Right atrium auricular region (tissue), 2 donors: ENCODE measurements around the gene NT5C1A. TPM values are rescaled to one million over a fixed set of nuclear protein-coding genes. Genes with fewer than 3 reads are reported as not detected.
A peak's percentile ranks its signal among the peaks of the same experiment; 100 is the strongest.

Experiments
- DNase-seq: peaks from one replicate; pipeline ENCODE4 v3.0.0-alpha.2; 2019; ENCODE audit warnings: low spot score
- H3K27ac ChIP-seq, 2 donors: fragments of 200-600 bp; sonication (generic); 1 replicate in 1 of 2; 2 replicates in 1 of 2; pipeline ENCODE4 v1.5.1; 2016 to 2019
- H3K27me3 ChIP-seq, 2 donors: fragments of 200-600 bp; sonication (generic); one replicate each; pipeline versions ENCODE4 v1.5.1 to v1.6.0; 2017 to 2019
- H3K36me3 ChIP-seq: fragments of 200-600 bp; sonication (generic); one replicate; pipeline ENCODE4 v1.5.1; 2016
- H3K4me1 ChIP-seq, 2 donors: fragments of 200-600 bp; sonication (generic); one replicate each; pipeline versions ENCODE4 v1.5.1 to v1.6.0; 2017 to 2019
- H3K4me3 ChIP-seq, 2 donors: fragments of 200-600 bp; sonication (generic); 1 replicate in 1 of 2; 2 replicates in 1 of 2; pipeline ENCODE4 v1.5.1; 2017 to 2019; ENCODE audit warnings: mild to moderate bottlenecking in 1 of 2, moderate library complexity in 1 of 2
- H3K9me3 ChIP-seq, 2 donors: fragments of 200-600 bp; sonication (generic); one replicate each; pipeline ENCODE4 v1.5.1; 2019
- total RNA-seq, 2 donors: library from RNA; depleted of rRNA; stranded (reverse); fragments of >200 nt; gene quantifications; one replicate each; pipeline ENCODE4 v1.1.0, GENCODE V29; 2016
- TF ChIP-seq, protein P1 (sequence below), 2 donors: fragments of 200-600 bp; sonication (generic); IDR thresholded peaks; one replicate each; pipeline ENCODE4 v1.5.1; 2019; ENCODE audit warnings: antibody characterized with exemption in 2 of 2

Gene NT5C1A
- total RNA-seq, 2 donors from 2014 or later = 4.6 to 24.6 TPM

DNA sequence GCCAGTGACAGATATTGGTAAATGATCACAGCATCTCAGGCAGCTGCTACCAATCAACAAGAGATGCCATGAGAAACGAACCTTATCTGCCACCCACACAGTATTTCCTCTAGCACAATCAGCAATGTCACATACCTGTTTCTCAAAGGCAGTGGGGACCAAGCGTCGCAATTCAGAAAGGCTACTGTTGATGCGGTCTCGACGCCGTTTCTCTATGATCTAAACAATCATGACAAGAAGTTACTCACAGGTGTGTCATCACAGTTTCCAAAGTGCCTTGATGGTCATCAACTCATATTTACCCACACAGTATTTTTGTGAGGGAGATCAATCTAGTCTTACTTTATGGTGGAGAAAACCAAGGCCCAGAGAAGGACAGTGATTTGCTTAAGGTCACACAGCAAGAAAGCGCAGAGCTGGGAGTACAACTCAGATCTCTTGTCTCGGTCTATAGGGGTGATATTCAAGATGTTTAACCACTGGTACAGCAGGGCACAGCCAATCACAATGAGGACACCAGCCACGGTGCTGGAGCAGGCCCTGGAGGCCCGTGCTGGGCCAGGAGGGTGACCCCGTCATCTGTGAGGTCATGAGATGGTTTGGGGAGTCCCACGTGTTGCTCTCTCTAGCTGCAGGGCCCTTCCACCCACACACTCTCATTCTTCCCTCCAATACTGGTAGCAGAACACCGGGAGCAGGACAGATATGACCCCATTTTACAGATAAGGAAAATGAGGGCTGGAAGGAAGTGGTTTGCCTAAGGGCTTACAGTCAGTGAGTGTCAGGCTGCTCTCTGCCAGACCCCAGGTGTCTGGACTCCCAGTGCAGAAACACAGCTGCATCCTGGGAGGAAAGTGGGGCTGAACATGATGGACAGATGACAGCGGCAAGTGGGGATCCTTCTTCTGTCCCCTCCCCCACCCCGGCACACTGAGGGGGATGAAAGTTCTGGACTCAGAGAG is 40.3 kb downstream of the NT5C1A start:
- Histone ChIP-seq H3K27me3 (no peaks in the 10 kb centered on the region), H3K36me3 (peaks cover 58% of the 10 kb centered on the region), H3K27ac (peak overlapping the region; percentile 70 to 84), H3K9me3 (no peaks in the 10 kb centered on the region), H3K4me3 (peak overlapping the region in 1 of 2 donors; percentile 72), H3K4me1 (peaks cover 0 to 44% of the 10 kb centered on the region in 2 donors)
- TF ChIP-seq, protein P1, sequence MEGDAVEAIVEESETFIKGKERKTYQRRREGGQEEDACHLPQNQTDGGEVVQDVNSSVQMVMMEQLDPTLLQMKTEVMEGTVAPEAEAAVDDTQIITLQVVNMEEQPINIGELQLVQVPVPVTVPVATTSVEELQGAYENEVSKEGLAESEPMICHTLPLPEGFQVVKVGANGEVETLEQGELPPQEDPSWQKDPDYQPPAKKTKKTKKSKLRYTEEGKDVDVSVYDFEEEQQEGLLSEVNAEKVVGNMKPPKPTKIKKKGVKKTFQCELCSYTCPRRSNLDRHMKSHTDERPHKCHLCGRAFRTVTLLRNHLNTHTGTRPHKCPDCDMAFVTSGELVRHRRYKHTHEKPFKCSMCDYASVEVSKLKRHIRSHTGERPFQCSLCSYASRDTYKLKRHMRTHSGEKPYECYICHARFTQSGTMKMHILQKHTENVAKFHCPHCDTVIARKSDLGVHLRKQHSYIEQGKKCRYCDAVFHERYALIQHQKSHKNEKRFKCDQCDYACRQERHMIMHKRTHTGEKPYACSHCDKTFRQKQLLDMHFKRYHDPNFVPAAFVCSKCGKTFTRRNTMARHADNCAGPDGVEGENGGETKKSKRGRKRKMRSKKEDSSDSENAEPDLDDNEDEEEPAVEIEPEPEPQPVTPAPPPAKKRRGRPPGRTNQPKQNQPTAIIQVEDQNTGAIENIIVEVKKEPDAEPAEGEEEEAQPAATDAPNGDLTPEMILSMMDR (IDR thresholded peaks at IDR 0.05) = no peak
- DNase-seq = no peak

GRCh38 chr1:39628807-39629350 is 43.0 kb downstream of the NT5C1A start:
- Histone ChIP-seq H3K9me3 (no peaks in the 10 kb centered on the region), H3K27ac (peak overlapping the region in 1 of 2 donors; percentile 80), H3K27me3 (no peaks in the 10 kb centered on the region), H3K4me1 (peaks cover 0 to 67% of the 10 kb centered on the region in 2 donors), H3K36me3 (peaks cover 61% of the 10 kb centered on the region), H3K4me3 (no peak overlapping the region)
- TF ChIP-seq, protein P1 (IDR thresholded peaks at IDR 0.05) = no peak
- DNase-seq = no peak

DNA sequence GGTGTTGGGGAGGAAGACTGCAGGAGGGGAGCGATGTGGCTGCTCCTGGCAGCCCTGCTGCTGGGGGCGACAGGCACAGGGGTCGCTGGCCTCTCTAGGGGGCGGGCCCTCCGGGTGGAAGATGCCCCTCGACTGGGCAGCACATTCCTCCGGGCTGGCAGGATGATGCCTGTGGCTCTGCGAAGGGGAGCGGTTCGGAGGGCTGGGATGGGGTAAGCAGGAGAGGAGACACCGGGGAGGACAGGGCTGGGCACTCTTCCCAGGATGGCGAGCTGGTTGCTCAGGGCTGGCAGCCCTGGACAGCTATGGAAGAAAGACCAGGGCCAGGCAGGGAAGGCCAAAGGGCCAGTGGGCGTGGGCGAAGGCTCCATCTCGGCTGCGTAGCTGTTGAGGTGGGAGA is 45.3 kb downstream of the NT5C1A start:
- Histone ChIP-seq H3K4me3 (no peak overlapping the region), H3K4me1 (peaks cover 0 to 59% of the 10 kb centered on the region in 2 donors), H3K9me3 (no peaks in the 10 kb centered on the region), H3K27ac (peak overlapping the region; percentile 76 to 80), H3K27me3 (no peaks in the 10 kb centered on the region), H3K36me3 (peaks cover 54% of the 10 kb centered on the region)
- DNase-seq = no peak
- TF ChIP-seq, protein P1 (IDR thresholded peaks at IDR 0.05) = no peak

DNA sequence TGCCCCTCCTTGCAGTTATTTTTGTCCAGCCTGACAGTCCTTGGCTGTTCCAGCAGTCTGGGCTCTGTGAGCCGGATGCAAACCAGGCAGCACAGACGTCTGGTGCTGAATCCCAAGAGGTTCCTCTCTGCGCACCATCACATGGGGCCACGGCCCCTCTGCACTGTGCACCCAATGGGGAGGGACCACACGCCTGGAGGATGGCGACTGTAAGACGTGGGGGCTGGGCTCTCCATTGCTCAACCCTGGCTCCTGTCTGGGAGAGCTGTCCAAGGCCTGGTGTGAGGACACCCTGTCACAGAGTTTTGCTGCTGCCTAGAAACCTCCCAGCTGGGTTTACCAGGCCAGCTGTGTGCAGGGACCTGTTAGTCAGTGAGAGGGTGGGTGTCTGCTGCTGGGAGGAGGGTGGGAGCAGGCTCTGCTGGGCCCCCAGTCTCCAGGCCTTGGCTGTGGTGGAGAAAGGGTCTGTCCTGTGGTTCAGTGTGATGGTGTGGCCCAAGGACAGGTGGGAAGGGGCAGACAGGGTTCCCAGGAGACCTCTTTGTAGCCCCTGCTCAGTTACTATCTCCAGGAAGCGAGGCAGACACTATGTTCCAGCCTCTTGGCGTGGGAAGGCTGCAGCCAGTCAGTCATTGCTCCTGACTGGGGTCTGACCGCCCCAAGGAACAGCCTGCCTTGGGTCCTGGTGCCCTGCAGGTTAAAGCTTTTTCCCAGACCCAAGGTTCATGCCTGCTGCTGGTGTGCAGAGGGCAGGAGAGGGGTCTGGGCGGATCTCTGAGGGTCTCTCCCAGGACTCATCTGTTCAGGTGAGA is 46.2 kb downstream of the NT5C1A start:
- Histone ChIP-seq H3K27me3 (no peaks in the 10 kb centered on the region), H3K4me3 (no peak overlapping the region), H3K36me3 (peaks cover 44% of the 10 kb centered on the region), H3K4me1 (peaks cover 0 to 54% of the 10 kb centered on the region in 2 donors), H3K9me3 (no peaks in the 10 kb centered on the region), H3K27ac (peak overlapping the region; percentile 76 to 80)
- peak; percentile 95 for DNase-seq
- TF ChIP-seq, protein P1 (IDR thresholded peaks at IDR 0.05) = no peak

DNA sequence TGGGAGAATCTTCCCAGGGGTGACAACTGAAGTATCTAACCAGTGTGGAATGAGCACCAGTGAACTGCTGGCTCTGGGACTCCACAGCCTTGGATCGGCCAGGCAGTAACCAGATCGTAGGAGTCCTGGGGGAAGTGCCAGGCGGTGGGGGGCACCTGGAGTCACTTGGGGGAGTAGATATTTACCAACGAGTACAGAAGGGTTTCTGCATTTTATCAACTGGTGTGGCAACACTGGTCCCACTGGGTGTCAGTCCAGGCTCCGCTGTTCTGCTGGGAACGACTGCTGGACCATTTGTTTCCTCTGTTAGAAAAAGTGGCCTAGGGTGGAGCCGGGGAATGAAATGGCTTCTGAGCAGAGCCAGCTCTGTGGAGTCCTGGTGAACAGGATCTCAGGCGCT is 46.9 kb downstream of the NT5C1A start:
- Histone ChIP-seq H3K9me3 (no peaks in the 10 kb centered on the region), H3K27ac (peak overlapping the region; percentile 76 to 80), H3K27me3 (no peaks in the 10 kb centered on the region), H3K4me1 (peaks cover 0 to 54% of the 10 kb centered on the region in 2 donors), H3K36me3 (peaks cover 37% of the 10 kb centered on the region), H3K4me3 (no peak overlapping the region)
- no peak for DNase-seq
- TF ChIP-seq, protein P1 (IDR thresholded peaks at IDR 0.05) = no peak
